K562 (cell line): ENCODE results near the gene MYL12B. TPM values are rescaled to one million over a fixed set of nuclear protein-coding genes. Genes with fewer than 3 reads are reported as not detected.

ENCODE experiments used
- ELF2 ChIP-seq: fragments of 250-450 bp; sonication (Bioruptor Pico); IDR thresholded peaks from 2 replicates; pipeline ENCODE4 v1.5.0; 2021; ENCODE audit warnings: mild to moderate bottlenecking
- ETS1 ChIP-seq: conservative IDR thresholded peaks from 2 replicates; pipeline ENCODE4 v1.6.1; 2011; ENCODE audit warnings: low read depth, mild to moderate bottlenecking, low read length; ENCODE audit not compliant: control insufficient read depth
- FOXJ2 ChIP-seq: fragments of 200-800 bp; sonication (Bioruptor generic); IDR thresholded peaks from 2 replicates; pipeline ENCODE4 v1.6.1; 2016; ENCODE audit warnings: missing genetic modification characterization, missing compliant biosample characterization
- HMGXB4 ChIP-seq: sonication (generic); formaldehyde crosslinking; IDR thresholded peaks from 2 replicates; pipeline ENCODE4 v1.8.1; 2023; ENCODE audit warnings: mild to moderate bottlenecking, missing genetic modification reagents
- HSF4 ChIP-seq: fragments of 250-450 bp; sonication (Bioruptor Pico); IDR thresholded peaks from 2 replicates; pipeline ENCODE4 v2.1.2; 2022; ENCODE audit warnings: mild to moderate bottlenecking, moderate library complexity, borderline replicate concordance
- KLF13 ChIP-seq: fragments of 450-650 bp; IDR thresholded peaks from 2 replicates; pipeline ENCODE4 v1.6.1; 2016; ENCODE audit warnings: missing genetic modification characterization, low read depth, mild to moderate bottlenecking, missing compliant biosample characterization, moderate library complexity, borderline replicate concordance
- MED1 ChIP-seq: sonication (generic); formaldehyde crosslinking; IDR thresholded peaks from 2 replicates; pipeline ENCODE4 v1.8.1; 2023; ENCODE audit warnings: missing genetic modification reagents, borderline replicate concordance
- MEF2D ChIP-seq: conservative IDR thresholded peaks from 2 replicates; pipeline ENCODE4 v1.6.1; 2016; ENCODE audit warnings: low read depth, missing genetic modification characterization, missing compliant biosample characterization
- NCOA2 ChIP-seq, 2 experiments: fragments of 450-650 bp; IDR thresholded peaks; 2 replicates each; pipeline ENCODE4 v1.6.1; 2018; ENCODE audit warnings: mild to moderate bottlenecking in 2 of 2, moderate library complexity in 1 of 2; ENCODE audit not compliant: partially characterized antibody in 2 of 2
- NFATC3 ChIP-seq: fragments of 450-650 bp; IDR thresholded peaks from 2 replicates; pipeline ENCODE4 v1.6.1; 2017; ENCODE audit warnings: mild to moderate bottlenecking
- POLR2A ChIP-seq: fragments of 450-650 bp; conservative IDR thresholded peaks from 2 replicates; pipeline ENCODE4 v1.6.1; 2016
- POLR2AphosphoS5 ChIP-seq: IDR thresholded peaks from 2 replicates; pipeline ENCODE4 v1.6.1; 2011; ENCODE audit warnings: mild to moderate bottlenecking, low read depth, low read length, moderate library complexity; ENCODE audit not compliant: control insufficient read depth, insufficient read depth
- RBM14 ChIP-seq: fragments of 200-400 bp; formaldehyde crosslinking; IDR thresholded peaks from 2 replicates; pipeline ENCODE4 v1.6.1; 2018; ENCODE audit warnings: low read depth, mild to moderate bottlenecking, low read length, moderate library complexity, borderline replicate concordance; ENCODE audit not compliant: insufficient read depth
- RFX5 ChIP-seq: IDR thresholded peaks from 2 replicates; pipeline ENCODE4 v1.6.1; 2011; ENCODE audit warnings: low read depth, mild to moderate bottlenecking, improper control_type of control experiment, low read length
- RNF2 ChIP-seq: sonication (generic); IDR thresholded peaks from 2 replicates; pipeline ENCODE4 v1.6.1; 2016
- SAFB ChIP-seq: fragments of 200-400 bp; formaldehyde crosslinking; IDR thresholded peaks from 2 replicates; pipeline ENCODE4 v1.6.1; 2017; ENCODE audit warnings: low read depth, low read length, borderline replicate concordance
- SIX5 ChIP-seq, 2 experiments: IDR thresholded peaks; 2 replicates each; pipeline ENCODE4 v1.6.1; 2011; ENCODE audit warnings: low read length in 2 of 2, borderline replicate concordance in 1 of 2, low read depth in 1 of 2, mild to moderate bottlenecking in 1 of 2, moderate library complexity in 1 of 2; ENCODE audit not compliant: insufficient read depth in 1 of 2
- SRF ChIP-seq, 2 experiments: fragments of 250-450, 450-650 bp in 1 of 2; sonication (Bioruptor Pico) in 1 of 2; sonication (generic) in 1 of 2; formaldehyde crosslinking; IDR thresholded peaks; 2 replicates each; pipeline versions ENCODE4 v1.5.0 to v1.5.1; 2020 to 2022; ENCODE audit warnings: mild to moderate bottlenecking in 1 of 2, missing genetic modification reagents in 1 of 2
- STAT5B ChIP-seq: fragments of 250-450 bp; sonication (Bioruptor Pico); IDR thresholded peaks from 2 replicates; pipeline ENCODE4 v1.8.0; 2021; ENCODE audit warnings: mild to moderate bottlenecking, inconsistent platforms
- THRAP3 ChIP-seq: fragments of 450-650 bp; IDR thresholded peaks from 2 replicates; pipeline ENCODE4 v1.6.1; 2016; ENCODE audit warnings: mild to moderate bottlenecking, inconsistent platforms, borderline replicate concordance
- ZBTB9 ChIP-seq: fragments of 450-650 bp; formaldehyde crosslinking; IDR thresholded peaks from 2 replicates; pipeline ENCODE4 v1.4.0; 2020; ENCODE audit warnings: mild to moderate bottlenecking, moderate library complexity
- ZNF586 ChIP-seq: fragments of 450-650 bp; formaldehyde crosslinking; conservative IDR thresholded peaks from 2 replicates; pipeline ENCODE4 v1.4.0; 2020; ENCODE audit warnings: mild to moderate bottlenecking, moderate library complexity
- ZNF695 ChIP-seq: fragments of 450-650 bp; formaldehyde crosslinking; IDR thresholded peaks from 2 replicates; pipeline ENCODE4 v1.4.0; 2020; ENCODE audit warnings: mild to moderate bottlenecking, moderate library complexity
- ZNF696 ChIP-seq: fragments of 250-450 bp; sonication (Bioruptor Pico); conservative IDR thresholded peaks from 2 replicates; pipeline ENCODE4 v1.4.0; 2020; ENCODE audit warnings: mild to moderate bottlenecking, moderate library complexity
- polyA plus RNA-seq, 8 experiments: library from polyadenylated mRNA; depleted of rRNA in 4 of 8; stranded (reverse) in 5 of 8; unstranded in 3 of 8; fragments of >200 nt; fragmentation: Nextera tagmentation in 2 of 8; fragmentation: Illumina TruSeq in 1 of 8; extraction: Ambion mirVana in 2 of 8; extraction: Trizol in 1 of 8; gene quantifications; 2 replicates each; pipeline versions ENCODE4 v1.2.1 to v1.2.3, GENCODE V29; 2011 to 2014; ENCODE audit warnings: inconsistent platforms in 1 of 8, missing spikeins in 1 of 8
- total RNA-seq, 7 experiments: library from RNA; depleted of rRNA in 6 of 7; stranded (reverse); fragments of >200 nt in 6 of 7; fragmentation: Illumina TruSeq in 2 of 7; extraction: Trizol in 2 of 7; gene quantifications; 2 replicates each; pipeline versions ENCODE4 v1.2.1 to v1.2.3, GENCODE V29; 2011 to 2021; ENCODE audit warnings: low replicate concordance in 1 of 7

MYL12B gene
- total and polyA plus RNA-seq, 9 of the 15 experiments (the other 6 are each of a cell fraction or from before 2014, with no cell fraction given), result 220 to 995 (median 463) TPM

- TF ChIP-seq ETS1, result peak; percentile 63
- no peak for TF ChIP-seq ZNF696
- no peak; the same call in 1 of the 2 replicates for TF ChIP-seq SAFB
- TF ChIP-seq STAT5B (CRISPR knock-in tag), result no peak
- no peak; a peak in 1 of 4 replicates for TF ChIP-seq SRF (CRISPR knock-in tag; IDR thresholded peaks at IDR 0.05)
- no peak for TF ChIP-seq HSF4 (CRISPR knock-in tag)
- peak; percentile 71; the same call in 1 of the 2 replicates for TF ChIP-seq KLF13
- TF ChIP-seq NFATC3, result peak; percentile 74; the same call in 1 of the 2 replicates
- TF ChIP-seq THRAP3, result no peak
- TF ChIP-seq HMGXB4, result peak; percentile 70; the same call in 1 of the 2 replicates
- peak; percentile 85 for TF ChIP-seq POLR2A
- TF ChIP-seq POLR2AphosphoS5, result peak; percentile 65
- TF ChIP-seq RBM14, result no peak
- peak; percentile 79 for TF ChIP-seq RNF2
- TF ChIP-seq FOXJ2 (tag), result peak; percentile 72
- peak; percentile 36 to 46; a peak in 2 of 4 replicates for TF ChIP-seq SIX5 (IDR thresholded peaks at IDR 0.05; ENCODE audit: borderline replicate concordance in 1 of 2, insufficient read depth in 1 of 2, low read depth in 1 of 2, low read length in 2 of 2)
- peak; percentile 100 for TF ChIP-seq ELF2 (CRISPR knock-in tag)
- 0 out of 2 replicates have a peak, but pooled peaks have one; percentile 49 for TF ChIP-seq ZNF695 (CRISPR knock-in tag)
- TF ChIP-seq ZBTB9 (CRISPR knock-in tag), result peak; percentile 91; the same call in 1 of the 2 replicates
- TF ChIP-seq MED1 (CRISPR knock-in tag), result no peak
- no peak for TF ChIP-seq RFX5
- TF ChIP-seq MEF2D (tag), result no peak
- TF ChIP-seq ZNF586 (CRISPR knock-in tag), result no peak
- no peak for TF ChIP-seq NCOA2 (IDR thresholded peaks at IDR 0.05; ENCODE audit: partially characterized antibody in 2 of 2)
These were observed at the start of gene MYL12B (continued) for GRCh38 chr18:3261373-3262233.
